GM12872 (cell line): Measurements from ENCODE around the gene TATDN2.

ENCODE experiments used
- TF ChIP-seq, protein P1 (sequence below): IDR thresholded peaks from 3 replicates; pipeline ENCODE4 v1.5.1; 2011; ENCODE audit warnings: low read depth, mild to moderate bottlenecking, low read length, moderate library complexity; ENCODE audit not compliant: insufficient read depth

The TATDN2 gene, protein sequence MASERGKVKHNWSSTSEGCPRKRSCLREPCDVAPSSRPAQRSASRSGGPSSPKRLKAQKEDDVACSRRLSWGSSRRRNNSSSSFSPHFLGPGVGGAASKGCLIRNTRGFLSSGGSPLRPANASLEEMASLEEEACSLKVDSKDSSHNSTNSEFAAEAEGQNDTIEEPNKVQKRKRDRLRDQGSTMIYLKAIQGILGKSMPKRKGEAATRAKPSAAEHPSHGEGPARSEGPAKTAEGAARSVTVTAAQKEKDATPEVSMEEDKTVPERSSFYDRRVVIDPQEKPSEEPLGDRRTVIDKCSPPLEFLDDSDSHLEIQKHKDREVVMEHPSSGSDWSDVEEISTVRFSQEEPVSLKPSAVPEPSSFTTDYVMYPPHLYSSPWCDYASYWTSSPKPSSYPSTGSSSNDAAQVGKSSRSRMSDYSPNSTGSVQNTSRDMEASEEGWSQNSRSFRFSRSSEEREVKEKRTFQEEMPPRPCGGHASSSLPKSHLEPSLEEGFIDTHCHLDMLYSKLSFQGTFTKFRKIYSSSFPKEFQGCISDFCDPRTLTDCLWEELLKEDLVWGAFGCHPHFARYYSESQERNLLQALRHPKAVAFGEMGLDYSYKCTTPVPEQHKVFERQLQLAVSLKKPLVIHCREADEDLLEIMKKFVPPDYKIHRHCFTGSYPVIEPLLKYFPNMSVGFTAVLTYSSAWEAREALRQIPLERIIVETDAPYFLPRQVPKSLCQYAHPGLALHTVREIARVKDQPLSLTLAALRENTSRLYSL

GRCh38 chr3:10248184-10248983 is at the start of gene TATDN2:
Gene TATDN2 (plus strand): TSS chr3:10248459. CDS start chr3:10249201, 742 bp downstream.
- TF ChIP-seq, protein P1, sequence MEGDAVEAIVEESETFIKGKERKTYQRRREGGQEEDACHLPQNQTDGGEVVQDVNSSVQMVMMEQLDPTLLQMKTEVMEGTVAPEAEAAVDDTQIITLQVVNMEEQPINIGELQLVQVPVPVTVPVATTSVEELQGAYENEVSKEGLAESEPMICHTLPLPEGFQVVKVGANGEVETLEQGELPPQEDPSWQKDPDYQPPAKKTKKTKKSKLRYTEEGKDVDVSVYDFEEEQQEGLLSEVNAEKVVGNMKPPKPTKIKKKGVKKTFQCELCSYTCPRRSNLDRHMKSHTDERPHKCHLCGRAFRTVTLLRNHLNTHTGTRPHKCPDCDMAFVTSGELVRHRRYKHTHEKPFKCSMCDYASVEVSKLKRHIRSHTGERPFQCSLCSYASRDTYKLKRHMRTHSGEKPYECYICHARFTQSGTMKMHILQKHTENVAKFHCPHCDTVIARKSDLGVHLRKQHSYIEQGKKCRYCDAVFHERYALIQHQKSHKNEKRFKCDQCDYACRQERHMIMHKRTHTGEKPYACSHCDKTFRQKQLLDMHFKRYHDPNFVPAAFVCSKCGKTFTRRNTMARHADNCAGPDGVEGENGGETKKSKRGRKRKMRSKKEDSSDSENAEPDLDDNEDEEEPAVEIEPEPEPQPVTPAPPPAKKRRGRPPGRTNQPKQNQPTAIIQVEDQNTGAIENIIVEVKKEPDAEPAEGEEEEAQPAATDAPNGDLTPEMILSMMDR: no peak

DNA sequence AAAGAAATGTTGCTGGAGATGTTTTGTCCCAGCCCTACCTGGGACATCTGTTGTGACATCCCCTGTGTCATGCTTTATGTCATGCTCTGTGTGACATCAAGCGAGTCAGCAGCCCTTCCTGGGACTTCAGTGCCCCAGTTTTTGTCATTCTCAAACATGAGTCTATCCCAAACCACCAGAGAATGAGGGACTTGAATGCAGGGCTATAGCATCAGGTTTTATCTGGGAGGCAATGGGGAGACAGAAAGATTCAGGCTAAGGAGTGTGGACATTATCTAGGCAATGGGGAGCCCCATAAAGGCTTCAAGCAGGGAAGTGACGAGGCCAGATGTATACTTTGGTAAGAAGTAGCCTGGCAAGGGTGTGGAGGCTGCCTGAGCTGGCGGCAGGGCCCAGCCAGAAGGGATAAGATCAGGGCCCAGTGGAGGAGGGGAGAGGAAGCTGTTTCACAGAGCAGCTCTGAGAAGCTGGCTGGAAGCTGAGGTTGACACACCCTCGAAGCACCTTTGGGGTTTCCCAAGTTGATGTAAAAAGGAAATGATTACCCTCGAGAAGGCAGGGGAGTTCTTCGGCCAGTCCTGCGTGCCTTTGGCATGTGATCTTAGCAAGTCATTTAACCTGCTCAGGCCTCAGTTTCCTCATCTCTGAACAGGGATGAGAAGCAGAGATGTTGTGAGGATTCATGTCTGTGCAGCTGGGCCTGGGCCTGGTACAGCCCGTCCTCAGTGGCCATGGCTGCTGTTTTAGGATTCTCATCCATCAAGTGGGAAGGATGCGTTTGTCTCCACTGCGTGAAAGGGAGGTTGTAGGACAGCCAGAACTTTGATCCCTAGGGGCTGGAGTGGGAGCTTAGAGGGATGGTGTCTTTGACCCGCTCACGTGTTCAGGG is 49.3 kb upstream of the TATDN2 start:
- TF ChIP-seq, protein P1: no peak

DNA sequence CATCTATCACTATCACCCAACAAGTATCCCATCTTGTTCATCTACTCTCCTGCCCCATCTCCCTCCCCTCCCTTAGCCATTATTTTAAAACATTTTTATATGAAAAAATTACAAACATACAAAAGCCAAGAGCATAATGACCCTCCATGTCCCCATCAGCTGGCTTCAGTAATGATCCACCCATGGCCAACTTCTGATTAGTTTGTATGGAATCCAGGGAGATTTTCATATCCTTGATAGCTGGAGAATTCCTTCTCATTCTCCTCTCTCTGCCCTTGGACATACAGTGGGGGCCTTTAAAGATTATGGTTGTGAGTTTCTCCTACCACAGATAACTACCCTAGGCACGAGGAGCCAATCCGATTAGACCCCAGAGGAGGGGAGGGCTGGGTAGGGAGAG is 43.3 kb upstream of the TATDN2 start:
- TF ChIP-seq, protein P1: no peak

GRCh38 chr3:10205451-10206165 is 42.7 kb upstream of the TATDN2 start:
- TF ChIP-seq, protein P1: no peak

- TF ChIP-seq, protein P1: no peak
Measured at GRCh38 chr3:10206166-10206511, 42.1 kb upstream of the TATDN2 start.

- TF ChIP-seq, protein P1: no peak
Measured at GRCh38 chr3:10213156-10213792, 35.0 kb upstream of the TATDN2 start.
